Endodermal cell (in vitro differentiated cells): ENCODE results near the gene ZNF865. TPM values are rescaled to one million over a fixed set of nuclear protein-coding genes. Genes with fewer than 3 reads are reported as not detected.

Source experiments
- DNase-seq: peaks from one replicate; pipeline ENCODE4 v3.0.0-alpha.2; 2017
- H3K27ac ChIP-seq: 2 replicates; pipeline ENCODE4 v1.5.1; 2013; ENCODE audit warnings: mild to moderate bottlenecking, low read depth, low read length, moderate library complexity
- H3K27me3 ChIP-seq: 2 replicates; pipeline ENCODE4 v1.6.1; 2013; ENCODE audit warnings: mild to moderate bottlenecking, low read length, moderate library complexity; ENCODE audit not compliant: insufficient read depth, control insufficient read depth, poor library complexity, severe bottlenecking
- H3K36me3 ChIP-seq: 2 replicates; pipeline ENCODE4 v1.7.0; 2013; ENCODE audit warnings: mild to moderate bottlenecking, low read length, moderate library complexity; ENCODE audit not compliant: control insufficient read depth, insufficient read depth
- H3K4me1 ChIP-seq: one replicate; pipeline ENCODE4 v1.7.0; 2013; ENCODE audit warnings: low read length; ENCODE audit not compliant: control insufficient read depth, insufficient read depth
- H3K4me3 ChIP-seq: 2 replicates; pipeline ENCODE4 v1.5.1; 2013; ENCODE audit warnings: mild to moderate bottlenecking, low read length, moderate library complexity
- H3K9ac ChIP-seq: 2 replicates; pipeline ENCODE4 v1.6.1; 2013; ENCODE audit warnings: mild to moderate bottlenecking, low read length, moderate library complexity; ENCODE audit not compliant: poor library complexity, severe bottlenecking; ENCODE audit errors: extremely low read depth
- H3K9me3 ChIP-seq: 2 replicates; pipeline ENCODE4 v1.6.1; 2013; ENCODE audit warnings: mild to moderate bottlenecking, low read length, moderate library complexity; ENCODE audit not compliant: control insufficient read depth
- H3K27ac Mint-ChIP-seq: 2 replicates; pipeline ENCODE4 v1.8.0; 2020; ENCODE audit warnings: mixed read lengths
- H3K27me3 Mint-ChIP-seq: 2 replicates; pipeline ENCODE4 v1.8.0; 2021; ENCODE audit warnings: mild to moderate bottlenecking, mixed read lengths; ENCODE audit not compliant: insufficient read depth
- H3K36me3 Mint-ChIP-seq: 2 replicates; pipeline ENCODE4 v1.8.0; 2020; ENCODE audit warnings: low read depth, mixed read lengths
- H3K4me1 Mint-ChIP-seq: 2 replicates; pipeline ENCODE4 v1.8.0; 2020; ENCODE audit warnings: mixed read lengths
- H3K4me3 Mint-ChIP-seq: 2 replicates; pipeline ENCODE4 v1.8.0; 2020; ENCODE audit warnings: mild to moderate bottlenecking, moderate library complexity, mixed read lengths
- H3K9me3 Mint-ChIP-seq: 2 replicates; pipeline ENCODE4 v1.8.0; 2020; ENCODE audit warnings: mild to moderate bottlenecking, mixed read lengths
- WGBS, 2 experiments: methylation state at CpG; one replicate each; pipeline versions ENCODE4 v1.1.5 to v1.1.7; 2013; ENCODE audit warnings: missing lambda C conversion rate in 2 of 2, mixed read lengths in 1 of 2; ENCODE audit not compliant: insufficient coverage in 1 of 2, insufficient read length in 1 of 2; 5-methylcytosine and 5-hydroxymethylcytosine counted together
- long read RNA-seq, 4 experiments: library from polyadenylated mRNA in 2 of 4; library from RNA in 1 of 4; library from capped mRNA in 1 of 4; stranded (forward) in 3 of 4; unstranded in 1 of 4; transcript quantifications; one replicate each; pipeline ENCODE4 v2.0.0, GENCODE V29; 2020 to 2021; ENCODE audit warnings: inconsistent platforms in 1 of 4
- polyA plus RNA-seq, 2 experiments: library from polyadenylated mRNA; stranded (reverse); fragments of 50-300 nt; gene quantifications; one replicate each; pipeline ENCODE4 v1.2.3, GENCODE V29; 2013
- total RNA-seq, 2 donors: library from RNA; stranded (reverse); fragmentation: NEBNext Ultra II Directional in 1 of 2; extraction: Animal tissue kit (Norgen Biotek cat#: 25700) in 1 of 2; gene quantifications; 2 replicates in 1 of 2; 3 replicates in 1 of 2; pipeline ENCODE4 v1.2.1, GENCODE V29; 2021
- TF ChIP-seq, protein P1 (sequence below): fragments of 200-600 bp; sonication (generic); conservative IDR thresholded peaks from 2 replicates; pipeline ENCODE4 v1.5.0; 2021; ENCODE audit warnings: antibody characterized with exemption, mild to moderate bottlenecking

Gene ZNF865
- 10 to 100 TPM; 14.5 to 14.9 TPM for total RNA-seq
- 12.0 TPM for polyA plus RNA-seq (2013, experiment 1 of 2)
- polyA plus RNA-seq (2013, experiment 2 of 2): 11.0 TPM
- long read RNA-seq, experiment 1, partial matches to known transcripts: 0 of 8 reads
- long read RNA-seq, experiment 1, other reads (novel, unspliced or antisense): 8 of 8 reads
- long read RNA-seq, experiment 2, partial matches to known transcripts: 0 of 3 reads
- long read RNA-seq, experiment 2, other reads (novel, unspliced or antisense): 3 of 3 reads
- long read RNA-seq, experiment 3, partial matches to known transcripts: 0 of 1 reads
- long read RNA-seq, experiment 3, other reads (novel, unspliced or antisense): 1 of 1 reads
- long read RNA-seq, experiment 4: 0 reads

DNA sequence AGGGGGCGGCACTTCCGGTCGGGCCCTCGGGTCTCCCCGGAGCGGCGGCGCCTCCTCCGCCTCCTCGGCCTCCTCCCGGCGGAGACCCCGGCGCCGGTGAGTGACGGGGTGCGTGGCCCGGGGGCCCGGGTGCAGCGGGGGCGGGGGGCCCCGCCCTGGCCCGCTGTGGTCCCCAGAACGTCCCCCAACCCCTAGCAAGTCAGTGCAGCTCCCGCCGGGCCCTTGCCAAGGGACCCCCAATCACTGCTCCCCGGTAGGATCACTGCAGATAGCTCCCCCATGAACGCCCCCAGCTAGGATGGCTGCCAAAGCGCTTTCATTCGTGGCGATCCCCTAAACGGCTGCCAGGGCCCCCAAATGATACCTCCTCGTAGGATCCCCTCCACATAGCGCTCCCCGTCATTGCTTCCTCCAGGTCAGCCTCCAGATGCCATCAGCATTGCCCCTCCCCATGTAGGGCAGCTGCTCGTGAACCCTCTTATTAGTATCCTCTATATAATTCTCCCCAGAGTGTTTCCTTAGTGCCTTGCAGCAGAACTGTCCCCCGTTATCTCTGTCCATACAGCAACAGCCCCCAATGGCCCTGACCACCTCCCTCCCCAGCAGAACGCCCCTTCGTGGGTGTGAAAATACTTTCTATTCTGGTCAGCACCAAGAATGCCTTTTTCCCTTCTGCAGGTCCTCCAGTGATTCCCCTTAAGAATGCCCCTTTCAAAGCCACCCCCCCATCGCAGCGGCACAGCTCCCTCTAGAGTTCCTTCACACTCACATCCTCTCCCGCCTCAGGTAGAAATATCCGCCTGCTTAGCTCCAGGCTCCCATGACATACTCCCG lies at the start of gene ZNF865:
ZNF865 (plus strand) TSS at position 11 of the 834 bp plus-strand sequence. CDS start 7,972 bp downstream, outside the sequence.
- Histone ChIP-seq H3K27ac (peak within 1 kb of the TSS; percentile 96), H3K9me3 (no peaks in the 10 kb centered on the region), H3K9ac (peak within 1 kb of the TSS; percentile 66), H3K36me3 (peaks cover 21% of the 10 kb centered on the region), H3K4me3 (peak within 1 kb of the TSS; percentile 92), H3K27me3 (no peaks in the 10 kb centered on the region), H3K4me1 (peaks cover 4% of the 10 kb centered on the region)
- no peaks in the 10 kb centered on the region for H3K9me3 Mint-ChIP-seq
- TF ChIP-seq, protein P1, sequence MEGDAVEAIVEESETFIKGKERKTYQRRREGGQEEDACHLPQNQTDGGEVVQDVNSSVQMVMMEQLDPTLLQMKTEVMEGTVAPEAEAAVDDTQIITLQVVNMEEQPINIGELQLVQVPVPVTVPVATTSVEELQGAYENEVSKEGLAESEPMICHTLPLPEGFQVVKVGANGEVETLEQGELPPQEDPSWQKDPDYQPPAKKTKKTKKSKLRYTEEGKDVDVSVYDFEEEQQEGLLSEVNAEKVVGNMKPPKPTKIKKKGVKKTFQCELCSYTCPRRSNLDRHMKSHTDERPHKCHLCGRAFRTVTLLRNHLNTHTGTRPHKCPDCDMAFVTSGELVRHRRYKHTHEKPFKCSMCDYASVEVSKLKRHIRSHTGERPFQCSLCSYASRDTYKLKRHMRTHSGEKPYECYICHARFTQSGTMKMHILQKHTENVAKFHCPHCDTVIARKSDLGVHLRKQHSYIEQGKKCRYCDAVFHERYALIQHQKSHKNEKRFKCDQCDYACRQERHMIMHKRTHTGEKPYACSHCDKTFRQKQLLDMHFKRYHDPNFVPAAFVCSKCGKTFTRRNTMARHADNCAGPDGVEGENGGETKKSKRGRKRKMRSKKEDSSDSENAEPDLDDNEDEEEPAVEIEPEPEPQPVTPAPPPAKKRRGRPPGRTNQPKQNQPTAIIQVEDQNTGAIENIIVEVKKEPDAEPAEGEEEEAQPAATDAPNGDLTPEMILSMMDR: peak; percentile 88
- H3K36me3 Mint-ChIP-seq: peaks cover 35% of the 10 kb centered on the region
- peak; percentile 92 for DNase-seq
- H3K4me3 Mint-ChIP-seq: peak within 1 kb of the TSS; percentile 91
- peak within 1 kb of the TSS; percentile 96 for H3K27ac Mint-ChIP-seq
- H3K4me1 Mint-ChIP-seq: peaks cover 14% of the 10 kb centered on the region
- WGBS, 2 experiments: 1 to 2% methylated on average over 23 to 40 of the region's 44 CpGs
- H3K27me3 Mint-ChIP-seq: no peaks in the 10 kb centered on the region

DNA sequence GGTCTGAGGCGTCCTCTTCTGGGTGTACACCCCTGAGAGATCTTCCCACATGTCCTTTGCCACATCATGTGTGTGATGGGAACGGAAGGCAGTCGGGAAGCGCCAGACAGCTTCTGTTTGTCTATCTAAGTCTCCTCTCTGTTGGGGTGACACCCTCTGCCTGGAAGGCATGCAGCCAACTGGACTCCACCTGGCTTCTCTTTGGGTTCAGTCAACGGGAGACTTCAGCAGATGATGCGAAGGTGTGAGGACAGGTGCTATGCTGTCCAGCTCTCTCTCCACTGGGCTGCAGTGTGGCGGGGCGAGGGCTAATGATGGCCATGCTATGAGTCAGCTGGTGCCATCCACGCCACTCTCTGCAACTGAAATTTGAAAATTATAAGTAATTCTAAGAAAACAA lies 45.8 kb upstream of the ZNF865 start:
- Histone ChIP-seq H3K27me3 (no peaks in the 10 kb centered on the region), H3K36me3 (no peaks in the 10 kb centered on the region), H3K9me3 (no peaks in the 10 kb centered on the region), H3K4me3 (no peak overlapping the region), H3K27ac (no peak overlapping the region), H3K9ac (no peak overlapping the region), H3K4me1 (no peaks in the 10 kb centered on the region)
- Mint-ChIP-seq H3K9me3 (peaks cover 3% of the 10 kb centered on the region), H3K27ac (no peak overlapping the region), H3K36me3 (no peaks in the 10 kb centered on the region), H3K4me1 (peaks cover 4% of the 10 kb centered on the region), H3K4me3 (no peak overlapping the region), H3K27me3 (peaks cover 18% of the 10 kb centered on the region)
- DNase-seq: no peak
- TF ChIP-seq, protein P1: no peak
- 89 to 91% methylated on average over 2 to 8 of the region's 9 CpGs for WGBS, 2 experiments

DNA sequence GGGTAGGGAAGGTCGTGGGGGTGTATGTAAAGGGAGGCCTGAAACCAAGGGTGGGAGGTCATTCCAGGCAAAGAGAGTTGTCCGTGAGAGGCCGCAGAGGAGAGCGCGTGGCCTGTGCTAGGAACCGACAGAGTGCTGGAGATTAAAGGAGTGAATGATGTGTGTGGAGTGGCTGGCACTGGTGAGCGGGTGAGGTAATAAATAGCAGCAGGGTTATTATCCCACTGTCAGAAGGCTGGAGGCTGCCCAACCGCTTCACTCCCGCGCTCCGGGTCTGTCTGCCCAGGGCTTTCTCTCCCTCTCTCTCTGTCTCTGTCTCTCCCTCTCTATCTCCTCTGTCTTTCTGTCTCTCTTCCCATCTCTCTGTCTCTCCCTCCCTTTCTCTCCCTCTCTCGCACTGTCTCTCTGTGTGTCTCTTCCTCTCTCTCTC lies 42.2 kb upstream of the ZNF865 start:
- Histone ChIP-seq H3K27ac (no peak overlapping the region), H3K9ac (no peak overlapping the region), H3K27me3 (peaks cover 6% of the 10 kb centered on the region), H3K36me3 (no peaks in the 10 kb centered on the region), H3K9me3 (no peaks in the 10 kb centered on the region), H3K4me3 (no peak overlapping the region), H3K4me1 (no peaks in the 10 kb centered on the region)
- TF ChIP-seq, protein P1: no peak
- Mint-ChIP-seq H3K27ac (no peak overlapping the region), H3K36me3 (no peaks in the 10 kb centered on the region), H3K4me3 (no peak overlapping the region), H3K4me1 (no peaks in the 10 kb centered on the region), H3K9me3 (peaks cover 3% of the 10 kb centered on the region), H3K27me3 (peaks cover 22% of the 10 kb centered on the region)
- 82 to 84% methylated on average over 9 to 12 of the region's 12 CpGs for WGBS, 2 experiments
- DNase-seq: no peak
